NCI-H2196 treated with DMSO at 0.1 percent for 48 hours (cell line): Measurements from ENCODE around the gene AMN.

Source experiments
- DNase-seq: peaks from one replicate; lab custom pipeline; 2025; ENCODE audit not compliant: unreplicated experiment; lab: John Stamatoyannopoulos, UW

The AMN gene

DNA sequence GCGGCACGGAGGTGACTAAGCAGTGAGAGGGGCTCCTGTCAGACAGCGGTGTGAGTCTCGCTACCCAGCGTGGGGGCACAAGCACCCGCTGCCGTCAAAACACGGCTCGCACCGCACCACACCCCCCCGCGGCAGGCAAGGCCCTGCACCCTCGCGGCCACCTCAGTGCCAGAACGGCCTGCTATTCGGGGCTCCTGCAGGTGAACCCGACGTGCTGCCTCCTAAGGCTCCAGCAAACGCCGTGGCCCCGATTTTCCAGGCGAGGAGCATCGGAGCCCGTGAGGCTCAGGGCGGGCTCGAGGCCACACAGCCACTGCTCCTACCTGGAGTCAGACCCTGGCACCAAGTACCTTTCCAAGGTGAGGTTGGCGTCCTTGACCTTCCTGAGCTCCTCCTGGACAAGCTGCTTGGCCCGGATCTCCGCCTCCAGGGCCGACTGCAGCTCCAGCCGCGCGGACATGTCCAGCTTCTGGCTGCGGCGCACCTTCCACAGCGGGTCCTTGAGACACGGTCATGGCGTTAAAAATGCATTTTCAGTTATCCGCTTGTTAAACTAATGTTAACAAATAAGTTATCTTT lies 41.8 kb downstream of the AMN start:
- DNase-seq: no peak

DNA sequence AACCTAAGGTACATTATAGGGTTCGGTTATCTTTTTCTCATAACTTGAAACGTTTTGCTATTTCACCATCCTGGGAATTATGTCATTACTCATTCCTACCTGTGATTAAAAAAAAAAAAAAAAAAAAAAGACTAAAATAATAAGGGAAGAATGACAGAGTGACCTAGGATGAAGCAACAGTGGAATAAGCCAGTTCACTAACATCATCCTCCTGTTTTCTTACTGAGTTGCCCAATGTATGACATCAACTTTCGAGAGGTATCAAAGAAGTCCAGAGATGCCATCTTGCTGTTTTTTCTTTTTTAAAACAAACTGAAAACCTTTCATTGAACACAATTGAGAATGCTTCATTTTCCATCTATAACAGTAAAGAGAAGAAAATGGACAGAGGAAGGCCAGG lies 42.8 kb downstream of the AMN start:
- DNase-seq: no peak

- no peak for DNase-seq
Measured at GRCh38 chr14:102965971-102966655, 43.6 kb downstream of the AMN start.

DNA sequence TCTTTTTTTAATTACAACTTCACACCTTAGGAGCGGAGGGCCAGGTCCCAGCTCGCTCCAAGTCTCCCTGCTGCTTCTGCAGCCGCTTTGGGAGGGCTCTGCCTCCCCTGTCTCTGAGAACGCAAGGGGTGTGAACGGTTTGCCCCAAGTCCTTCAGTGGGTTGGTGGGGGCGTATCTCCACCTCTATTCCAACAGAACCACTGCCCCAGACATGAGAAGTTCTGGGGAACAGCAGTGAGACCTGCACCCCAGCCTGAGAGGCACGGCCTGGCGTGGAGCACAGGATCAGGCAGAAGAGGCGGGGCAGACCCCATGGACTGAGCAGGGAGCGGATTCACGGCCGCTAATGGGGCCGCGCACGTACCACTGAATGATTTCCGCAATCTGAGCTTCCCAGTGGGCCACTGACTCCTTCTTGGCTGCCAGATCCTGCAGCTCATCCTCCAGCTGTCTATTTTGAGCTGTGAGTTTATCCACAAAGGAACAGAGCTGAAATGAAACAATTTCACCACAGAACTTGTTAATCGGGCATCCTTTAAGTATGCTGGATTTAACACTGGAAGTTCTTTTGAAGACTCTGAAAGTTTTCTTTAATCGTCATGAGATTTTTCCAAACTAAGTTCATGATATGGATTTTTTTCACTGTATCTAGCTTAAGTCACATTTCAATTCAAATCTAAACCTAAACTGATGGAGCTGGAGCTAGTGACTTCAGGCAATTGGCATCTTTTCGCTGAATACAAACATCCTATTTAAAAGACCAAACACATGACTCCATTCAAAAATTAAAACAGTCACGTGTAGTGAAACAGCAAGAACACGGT lies 44.4 kb downstream of the AMN start:
- DNase-seq: no peak

DNA sequence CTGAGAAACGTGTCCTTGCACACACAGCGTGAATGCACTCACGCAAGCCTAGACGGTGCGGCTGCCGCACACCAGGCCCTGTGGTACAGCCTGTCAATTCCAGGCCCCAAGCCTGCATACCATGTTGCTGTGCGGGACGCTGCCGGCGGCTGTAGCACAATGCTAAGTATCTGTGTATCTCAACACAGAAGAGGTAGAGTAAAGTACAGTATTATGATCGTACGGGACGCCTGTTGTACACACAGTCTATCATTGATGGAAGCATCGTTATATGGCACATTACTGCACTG lies 45.0 kb downstream of the AMN start:
- DNase-seq: no peak

DNA sequence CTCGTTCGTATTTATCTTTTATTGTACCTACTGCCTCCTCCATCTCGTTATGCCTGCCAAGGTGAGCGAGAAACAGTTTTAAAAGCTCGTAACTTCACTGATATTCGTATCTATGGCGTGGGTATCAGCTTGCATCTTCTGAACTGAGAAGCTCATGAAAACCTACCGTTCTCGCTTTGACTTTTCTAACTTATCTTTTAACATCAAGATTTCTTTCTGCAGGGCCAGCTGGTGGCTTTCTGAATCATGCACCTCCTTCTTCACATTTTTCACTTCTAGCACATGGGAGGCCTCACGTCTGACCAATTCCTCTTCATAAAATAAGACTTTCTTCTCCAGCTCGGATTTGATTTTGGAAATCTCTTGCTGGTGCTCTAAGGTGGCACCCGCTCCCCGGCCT lies 45.8 kb downstream of the AMN start:
- no peak for DNase-seq

DNA sequence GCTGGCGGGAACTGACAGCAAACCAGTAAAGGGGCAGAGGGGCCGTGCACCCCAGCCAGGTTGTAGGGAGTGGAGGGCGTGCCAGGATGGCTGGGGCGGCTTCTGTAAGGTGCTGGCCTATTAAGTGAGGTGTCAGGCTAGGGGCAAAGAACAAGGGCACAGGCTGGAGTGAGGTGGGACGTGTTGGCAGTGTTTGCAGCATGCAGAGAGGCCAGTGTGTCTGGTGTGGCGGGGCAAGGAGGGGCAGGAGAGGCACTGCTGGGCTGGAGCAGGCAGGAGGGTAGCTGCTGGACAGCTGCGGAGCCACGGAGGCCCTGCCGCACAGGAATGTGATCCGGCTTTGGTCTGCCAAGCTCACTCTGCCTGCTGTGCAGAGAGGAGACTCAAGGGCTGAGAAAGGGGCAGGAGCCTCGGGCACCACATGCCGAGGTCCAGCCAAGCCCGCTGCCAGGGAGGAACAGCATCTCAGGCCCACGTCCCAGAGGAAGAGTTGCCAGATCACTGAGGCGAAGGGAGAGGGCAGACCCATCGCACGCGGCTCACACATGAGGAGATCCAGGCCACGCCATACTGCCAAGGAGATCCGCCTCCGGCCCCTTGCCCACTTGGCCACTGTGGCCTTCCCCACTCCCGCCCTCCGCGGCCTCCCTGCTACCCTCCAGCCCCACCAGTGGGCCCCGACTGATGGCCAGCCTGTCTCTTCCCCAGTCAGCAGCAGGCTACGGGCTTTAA lies 46.8 kb downstream of the AMN start:
- no peak for DNase-seq

GRCh38 chr14:102969901-102970300 lies 47.4 kb downstream of the AMN start:
- DNase-seq: no peak

DNA sequence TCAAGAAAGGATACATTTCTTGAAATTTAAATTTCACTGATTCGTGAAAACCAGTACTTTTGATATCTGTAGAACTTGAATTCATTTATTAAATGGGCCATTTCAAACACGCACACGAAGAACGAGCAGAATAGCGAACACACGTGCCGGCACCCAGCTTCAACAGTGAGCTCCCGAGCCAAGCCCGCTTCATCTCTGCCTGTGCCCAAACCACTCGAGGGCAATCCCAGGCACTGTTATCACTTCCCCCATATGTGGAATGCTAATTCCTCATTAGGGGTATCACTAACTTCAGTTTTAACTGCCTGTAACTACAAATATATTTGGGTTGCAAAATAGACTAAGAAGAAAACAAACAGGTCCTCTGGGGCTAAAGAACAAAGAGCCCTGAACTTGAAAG lies 48.0 kb downstream of the AMN start:
- no peak for DNase-seq

- DNase-seq: no peak
Measured at GRCh38 chr14:102971314-102971713, 48.9 kb downstream of the AMN start.

DNA sequence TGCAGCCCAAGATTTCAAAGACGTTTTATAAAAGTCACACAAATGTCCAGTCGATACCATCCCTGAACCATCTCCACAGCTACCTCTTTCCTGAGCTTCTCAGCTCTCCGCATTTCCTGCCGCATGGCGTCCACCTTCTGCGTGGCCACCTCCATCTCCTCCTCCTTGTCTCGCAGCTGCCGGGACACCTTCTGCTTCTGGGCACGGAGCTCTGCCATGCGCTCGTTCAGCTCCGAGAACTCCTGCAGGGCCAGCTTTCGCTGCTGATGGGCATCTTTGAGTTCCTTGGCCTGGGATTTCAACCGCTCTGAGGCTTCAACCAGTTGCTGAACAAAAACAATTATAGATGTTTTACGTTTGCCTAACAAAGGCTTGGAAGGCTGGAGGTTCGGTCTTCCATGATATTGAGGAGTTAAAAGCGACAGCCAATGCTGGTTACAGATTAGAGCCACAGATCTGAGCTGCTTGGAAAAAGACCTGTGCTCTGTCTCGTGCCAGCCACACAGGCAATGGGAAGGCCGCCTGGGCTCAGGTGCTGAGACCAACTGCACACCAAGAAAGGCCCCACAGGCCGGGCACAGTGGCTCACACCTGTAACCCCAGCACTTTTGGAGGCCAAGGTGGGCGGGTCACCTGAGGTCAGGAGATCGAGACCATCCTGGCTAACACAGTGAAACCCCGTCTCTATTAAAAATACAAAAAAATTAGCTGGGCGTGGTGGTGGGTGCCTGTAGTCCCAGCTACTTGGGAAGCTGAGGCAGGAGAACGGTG lies 49.6 kb downstream of the AMN start:
- no peak for DNase-seq

DNA sequence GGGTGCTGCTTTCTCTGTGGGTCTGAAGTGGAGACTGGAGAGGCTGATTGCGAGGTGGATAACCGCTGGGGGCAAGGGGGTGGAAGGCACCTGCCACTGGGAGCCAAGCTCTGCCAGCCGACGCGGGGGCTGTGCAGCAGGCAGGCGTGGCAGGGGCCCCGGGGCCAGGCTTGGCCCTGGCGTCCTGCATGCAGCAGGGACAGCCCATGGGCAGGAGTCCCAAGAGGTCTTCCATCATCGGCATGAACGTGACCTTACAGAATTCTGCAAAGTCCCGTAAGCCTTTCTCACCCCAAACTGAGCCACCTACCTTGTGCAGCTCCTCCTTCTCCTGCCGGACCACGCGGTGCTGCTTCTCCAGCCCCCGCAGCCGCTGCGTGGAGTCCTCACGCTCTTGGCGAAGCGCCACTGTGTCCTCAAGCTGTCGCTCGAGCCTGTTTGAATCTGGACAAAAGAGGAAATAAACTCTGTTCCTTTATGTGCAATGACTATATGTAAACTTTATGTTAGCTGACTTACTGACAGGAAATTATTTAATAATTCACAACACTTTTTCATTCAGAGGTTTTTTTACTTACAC lies 51.3 kb downstream of the AMN start:
- DNase-seq: no peak

DNA sequence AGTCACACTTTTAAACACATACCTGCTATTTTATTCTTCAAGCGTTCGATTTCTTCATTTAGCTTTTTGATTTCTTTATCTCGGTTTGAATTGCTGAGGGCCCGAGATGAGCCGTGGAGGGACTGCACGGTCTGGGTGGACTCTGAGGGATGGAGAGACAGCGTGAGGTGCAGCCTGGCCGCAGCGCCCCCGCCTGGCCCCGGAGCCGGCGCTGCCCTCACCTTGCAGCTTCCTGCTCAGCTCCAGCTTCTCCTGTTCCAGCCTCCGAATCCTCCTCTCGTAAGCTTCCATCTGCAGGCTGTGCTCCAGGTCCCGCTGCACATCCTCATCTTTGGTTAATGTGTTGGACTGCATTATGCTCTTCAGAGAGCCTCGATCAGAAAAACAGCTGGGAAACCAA lies 53.2 kb downstream of the AMN start:
- DNase-seq: no peak

- no peak for DNase-seq
Measured at GRCh38 chr14:102977475-102977874, 55.0 kb downstream of the AMN start.

DNA sequence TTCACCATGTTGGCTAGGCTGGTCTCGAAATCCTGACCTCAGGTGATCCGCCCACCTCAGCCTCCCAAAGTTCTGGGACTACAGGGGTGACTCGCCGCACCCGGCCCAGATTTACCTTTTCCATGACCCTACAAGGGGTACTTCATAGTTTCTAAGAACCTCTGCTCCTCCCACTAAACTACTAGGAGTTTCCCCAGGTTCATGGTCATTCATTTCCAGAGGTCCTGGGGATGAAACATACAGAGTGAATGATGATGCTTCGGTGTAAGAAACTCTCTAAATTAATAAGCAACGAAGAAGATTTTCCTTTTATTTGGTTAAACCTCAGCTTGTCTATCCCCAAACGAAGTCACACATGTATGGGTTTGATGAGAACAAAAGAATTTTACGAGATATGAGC lies 56.9 kb downstream of the AMN start:
- no peak for DNase-seq

DNA sequence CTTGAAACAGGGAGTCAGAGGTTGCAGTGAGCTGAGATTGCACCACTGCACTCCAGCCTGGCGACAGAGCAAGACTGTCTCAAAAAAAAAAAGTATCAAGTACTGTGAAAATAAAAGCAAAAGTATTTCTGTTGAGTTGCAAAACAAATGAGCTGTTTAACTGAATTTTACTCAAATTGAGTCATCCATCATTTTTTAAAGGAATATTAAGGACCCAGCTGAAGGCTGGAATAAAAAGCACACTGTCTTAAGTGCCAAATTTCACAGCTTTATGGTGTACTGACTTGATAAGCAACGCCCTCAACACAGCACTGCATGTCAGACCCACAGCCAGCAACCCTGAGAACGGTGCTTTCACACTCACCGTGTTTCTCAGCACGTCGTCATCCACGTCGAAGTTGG lies 57.9 kb downstream of the AMN start:
- DNase-seq: no peak
